ENCODE data around the gene DNAJC5.
A peak's percentile ranks its signal among the peaks of the same experiment; 100 is the strongest.

The DNAJC5 gene

GRCh38 chr20:63885264-63886053 is 9.5 kb upstream of the DNAJC5 start:
- no peak for DNase-seq (ENCODE audit: low spot score)

GRCh38 chr20:63886054-63886419 is 8.9 kb upstream of the DNAJC5 start:
- DNase-seq (ENCODE audit: low spot score) = no peak

GRCh38 chr20:63886921-63887320 is 8.0 kb upstream of the DNAJC5 start:
- no peak for DNase-seq (ENCODE audit: low spot score)

- no peak for DNase-seq (ENCODE audit: low spot score)
Observed at GRCh38 chr20:63889241-63890200, 5.4 kb upstream of the DNAJC5 start.

GRCh38 chr20:63890201-63890576 is 4.7 kb upstream of the DNAJC5 start:
- no peak for DNase-seq (ENCODE audit: low spot score)

GRCh38 chr20:63890616-63891015 is 4.3 kb upstream of the DNAJC5 start:
- no peak for DNase-seq (ENCODE audit: low spot score)

- DNase-seq (ENCODE audit: low spot score) = no peak
Observed at GRCh38 chr20:63891061-63892002, 3.6 kb upstream of the DNAJC5 start.

DNA sequence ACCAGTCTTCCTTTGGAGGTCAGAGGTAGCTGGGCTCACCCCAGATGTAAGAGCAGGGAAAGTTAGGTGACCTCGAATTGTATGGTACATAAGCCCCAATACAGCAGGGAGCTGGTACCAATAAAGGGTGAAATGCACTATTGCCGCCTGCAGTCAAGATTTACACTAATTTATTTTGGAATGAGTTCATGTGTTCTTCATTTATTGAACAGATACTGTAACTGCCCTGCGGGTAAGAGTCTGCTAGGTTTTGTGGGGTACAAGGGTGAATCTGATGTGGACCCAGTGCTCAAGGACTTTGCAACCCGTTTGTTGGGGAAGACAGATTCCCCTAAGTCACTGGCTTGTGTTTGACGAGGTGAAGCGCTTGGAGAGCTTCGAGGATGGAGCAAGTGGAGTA is 2.5 kb upstream of the DNAJC5 start:
- DNase-seq (ENCODE audit: low spot score) = no peak

- no peak for DNase-seq (ENCODE audit: low spot score)
Observed at GRCh38 chr20:63893999-63894357, 948 bp upstream of the DNAJC5 start.

- no peak for DNase-seq (ENCODE audit: low spot score)
Observed at GRCh38 chr20:63895202-63895951, 451 bp downstream of the DNAJC5 start.

DNA sequence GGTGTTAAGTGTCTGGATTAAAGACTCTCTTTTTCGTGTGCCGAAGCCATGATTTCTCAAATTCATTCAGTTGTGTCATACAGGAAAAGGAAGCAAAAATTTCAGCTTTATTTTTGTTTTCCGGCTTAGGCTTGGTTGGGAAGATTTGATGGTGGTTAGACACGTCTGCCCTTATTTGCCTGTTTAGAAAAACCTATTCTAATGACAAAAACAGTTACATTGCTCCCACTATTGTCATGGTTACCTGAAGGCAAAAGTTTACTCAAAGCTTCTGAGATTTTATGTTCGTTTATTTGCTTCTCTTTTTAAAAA is 982 bp downstream of the DNAJC5 start:
- DNase-seq (ENCODE audit: low spot score) = no peak

- DNase-seq (ENCODE audit: low spot score) = peak; percentile 79
Observed at GRCh38 chr20:63896264-63897105, 1.6 kb downstream of the DNAJC5 start.

DNA sequence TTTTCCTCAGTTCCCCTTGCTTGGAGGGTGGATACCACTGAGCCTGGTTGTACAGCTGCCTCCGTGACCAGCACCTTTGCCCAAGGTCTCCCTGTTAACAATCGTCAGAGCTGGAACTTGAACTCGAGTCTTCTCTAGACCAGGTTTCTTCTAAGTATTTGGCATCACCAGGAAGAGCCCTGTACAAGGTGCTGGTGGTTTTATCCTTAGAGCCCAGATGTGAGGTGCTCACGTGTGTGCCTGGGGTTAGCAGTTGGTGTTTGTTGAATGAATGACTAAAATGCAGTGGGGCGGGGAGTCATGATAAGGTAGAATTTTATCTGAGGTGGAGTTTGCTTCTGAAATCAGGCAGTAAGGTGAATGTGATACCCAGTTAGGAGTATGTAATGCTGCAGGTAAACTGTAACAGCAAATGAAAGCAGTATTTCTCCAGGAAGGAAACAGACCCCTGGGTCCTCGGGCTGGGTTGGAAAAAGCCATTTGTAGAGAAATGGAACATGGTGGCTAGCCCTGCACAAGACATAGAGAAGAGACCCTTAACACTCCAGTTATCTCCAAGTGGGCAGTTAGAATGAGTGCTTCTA is 3.1 kb downstream of the DNAJC5 start:
- DNase-seq (ENCODE audit: low spot score) = no peak

GRCh38 chr20:63898882-63899558 is 4.1 kb downstream of the DNAJC5 start:
- DNase-seq (ENCODE audit: low spot score) = no peak

GRCh38 chr20:63900413-63900812 is 5.5 kb downstream of the DNAJC5 start:
- no peak for DNase-seq (ENCODE audit: low spot score)

- no peak for DNase-seq (ENCODE audit: low spot score)
Observed at GRCh38 chr20:63903796-63904561, 9.1 kb downstream of the DNAJC5 start.

GRCh38 chr20:63908008-63908682 is 13.2 kb downstream of the DNAJC5 start:
- DNase-seq (ENCODE audit: low spot score) = no peak

- no peak for DNase-seq (ENCODE audit: low spot score)
Observed at GRCh38 chr20:63911176-63911575, 16.2 kb downstream of the DNAJC5 start.

All from HuH-7 (cell line).